HG02970 (cell line): ENCODE data around the gene DSCAML1.

Source experiments
- ATAC-seq: cut with Tn5 transposase; IDR thresholded peaks from one replicate; pipeline ENCODE4 v1.9.1; 2021; ENCODE audit warnings: mild to moderate bottlenecking, moderate library complexity, moderate number of reproducible peaks; ENCODE audit not compliant: unreplicated experiment, low FRiP score

Gene DSCAML1

DNA sequence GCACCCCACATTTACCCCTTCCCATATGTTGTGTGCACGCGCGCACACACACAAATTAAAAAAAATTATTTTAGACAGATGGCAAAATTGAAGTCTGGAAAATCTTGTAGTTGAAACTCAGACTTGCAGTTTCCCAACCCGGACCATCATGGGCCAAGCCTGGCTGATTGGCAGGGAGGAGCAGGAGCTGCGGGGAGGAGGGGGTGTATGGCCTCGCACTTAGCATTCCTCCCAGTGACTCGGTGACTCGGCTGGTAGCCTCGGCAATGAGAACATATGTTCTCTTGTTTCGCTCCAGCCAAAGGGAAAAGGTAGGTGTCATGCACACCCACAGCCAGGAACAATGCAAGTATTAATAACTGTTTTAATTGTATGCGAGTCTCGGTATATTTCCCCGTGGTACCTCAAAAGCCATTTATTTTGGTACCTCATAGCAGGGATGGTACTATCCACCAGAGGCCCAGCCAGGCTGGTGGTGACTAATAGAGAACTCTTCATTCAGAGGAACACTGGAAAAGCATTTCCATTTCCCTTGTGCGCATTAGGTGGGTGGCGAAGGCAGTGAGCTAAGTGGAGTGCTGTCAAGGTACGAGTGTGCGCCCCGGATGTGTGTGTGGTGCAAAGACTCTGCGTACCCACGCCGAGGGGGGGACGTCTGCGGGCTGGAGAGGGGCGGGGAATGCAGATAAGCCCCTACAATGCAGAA lies 92.5 kb downstream of the DSCAML1 start:
- ATAC-seq: no peak

- ATAC-seq: no peak
These were observed 93.9 kb downstream of the DSCAML1 start for GRCh38 chr11:117702946-117703598.

GRCh38 chr11:117701781-117702180 lies 95.2 kb downstream of the DSCAML1 start:
- ATAC-seq: no peak

DNA sequence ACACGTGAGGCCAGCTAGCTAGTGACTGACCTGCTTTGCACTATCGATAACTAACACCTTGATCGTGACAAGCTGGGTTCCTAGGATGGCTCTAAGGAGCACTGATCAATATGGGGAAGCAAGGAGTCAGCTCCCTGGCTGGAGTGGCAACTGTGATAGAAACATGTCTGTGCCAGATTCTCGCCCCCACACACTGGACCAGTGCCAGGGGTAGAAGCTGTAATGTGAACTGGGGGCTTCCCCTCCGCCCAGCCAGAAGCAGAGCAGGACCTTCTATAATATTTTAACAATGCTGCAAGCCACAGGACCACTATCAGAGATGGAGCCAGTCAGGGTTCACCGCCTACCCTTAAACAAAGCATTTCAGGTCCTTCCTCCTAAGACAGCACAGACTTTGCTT lies 96.5 kb downstream of the DSCAML1 start:
- no peak for ATAC-seq

DNA sequence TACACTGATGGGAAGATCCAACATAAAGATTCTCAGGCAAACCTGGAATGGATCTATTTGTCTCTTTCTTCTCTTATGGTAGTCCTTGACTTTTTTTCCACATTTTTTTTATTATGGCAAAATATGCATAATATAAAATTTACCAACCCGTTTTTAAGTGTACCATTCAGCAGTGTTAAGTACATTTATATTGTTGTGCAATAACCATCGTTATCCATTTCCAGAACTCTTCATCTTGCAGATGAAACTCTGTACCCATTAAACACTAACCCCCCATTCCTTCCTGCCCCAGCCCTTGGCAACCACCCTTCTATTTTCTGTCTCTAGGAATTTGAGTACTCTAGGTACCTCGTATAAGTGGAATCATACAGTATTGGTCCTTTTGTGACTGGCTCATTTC lies 99.7 kb downstream of the DSCAML1 start:
- no peak for ATAC-seq

DNA sequence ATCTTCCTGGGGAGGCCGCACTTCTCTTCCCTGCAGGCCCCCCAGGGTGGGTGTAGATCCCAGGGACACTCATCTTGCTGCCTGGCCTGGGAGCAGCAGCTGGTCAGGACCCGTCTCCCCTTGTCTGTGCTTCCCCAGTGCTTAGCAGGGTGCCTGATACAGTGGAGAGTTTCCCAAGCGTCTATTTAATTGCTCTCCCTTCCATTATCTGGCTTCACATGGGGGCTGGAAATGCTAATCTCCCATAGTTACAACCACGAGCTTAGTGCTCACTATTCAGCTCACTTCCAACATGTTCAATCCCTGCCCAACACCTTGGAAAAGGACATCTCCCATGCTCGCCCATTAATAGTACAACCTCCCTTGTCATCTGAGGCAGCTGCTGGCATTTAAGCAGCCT lies 100.5 kb downstream of the DSCAML1 start:
- no peak for ATAC-seq

GRCh38 chr11:117693344-117693743 lies 103.7 kb downstream of the DSCAML1 start:
- ATAC-seq: no peak

DNA sequence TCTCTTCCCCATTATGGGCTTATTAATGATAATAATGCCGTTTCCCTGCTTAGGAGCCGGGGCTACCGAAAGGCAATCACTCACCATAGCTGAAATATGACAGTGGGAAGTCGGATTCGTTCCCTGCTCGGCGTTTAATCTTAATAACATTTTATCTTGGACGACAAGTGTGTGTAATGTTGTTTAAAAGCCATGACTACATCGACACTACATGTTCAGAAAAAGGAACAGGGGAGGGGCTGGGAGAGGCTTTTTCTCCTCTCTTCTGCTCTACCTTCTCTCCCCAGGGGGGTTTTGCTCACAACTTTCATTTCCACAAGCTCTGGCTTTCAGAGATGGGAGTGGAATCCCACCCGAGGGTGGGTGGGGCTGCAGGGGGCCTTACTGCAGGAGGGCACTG lies 105.5 kb downstream of the DSCAML1 start:
- no peak for ATAC-seq

GRCh38 chr11:117691218-117691514 lies 105.8 kb downstream of the DSCAML1 start:
- no peak for ATAC-seq

- ATAC-seq: no peak
These were observed 106.4 kb downstream of the DSCAML1 start for GRCh38 chr11:117690484-117691217.

GRCh38 chr11:117688255-117688797 lies 108.7 kb downstream of the DSCAML1 start:
- ATAC-seq: no peak

- no peak for ATAC-seq
These were observed 109.2 kb downstream of the DSCAML1 start for GRCh38 chr11:117687776-117688175.

GRCh38 chr11:117686711-117687110 lies 110.3 kb downstream of the DSCAML1 start:
- no peak for ATAC-seq

DNA sequence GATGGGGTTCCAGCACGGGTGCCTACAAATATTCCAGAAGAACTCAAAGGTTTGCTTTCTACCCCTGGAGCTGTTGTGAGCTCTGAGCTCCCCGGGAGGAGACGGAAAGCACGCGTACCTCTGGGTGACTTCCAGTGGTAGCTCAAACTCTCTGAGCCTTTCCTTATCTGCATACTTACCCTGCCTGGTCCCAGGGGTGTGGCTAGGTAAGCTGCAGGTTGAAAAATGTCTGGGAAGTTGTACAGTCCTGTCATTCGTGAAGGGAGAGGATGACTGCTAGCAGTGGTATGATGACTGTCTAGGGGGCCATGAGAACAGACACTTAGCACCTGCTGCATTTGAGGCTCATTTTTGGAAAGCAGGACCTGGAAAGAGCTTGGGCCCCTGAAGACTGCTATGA lies 111.5 kb downstream of the DSCAML1 start:
- ATAC-seq: no peak

- no peak for ATAC-seq
These were observed 112.3 kb downstream of the DSCAML1 start for GRCh38 chr11:117684731-117685130.

- no peak for ATAC-seq
These were observed 112.9 kb downstream of the DSCAML1 start for GRCh38 chr11:117684111-117684510.

GRCh38 chr11:117681438-117681837 lies 115.6 kb downstream of the DSCAML1 start:
- ATAC-seq: no peak

DNA sequence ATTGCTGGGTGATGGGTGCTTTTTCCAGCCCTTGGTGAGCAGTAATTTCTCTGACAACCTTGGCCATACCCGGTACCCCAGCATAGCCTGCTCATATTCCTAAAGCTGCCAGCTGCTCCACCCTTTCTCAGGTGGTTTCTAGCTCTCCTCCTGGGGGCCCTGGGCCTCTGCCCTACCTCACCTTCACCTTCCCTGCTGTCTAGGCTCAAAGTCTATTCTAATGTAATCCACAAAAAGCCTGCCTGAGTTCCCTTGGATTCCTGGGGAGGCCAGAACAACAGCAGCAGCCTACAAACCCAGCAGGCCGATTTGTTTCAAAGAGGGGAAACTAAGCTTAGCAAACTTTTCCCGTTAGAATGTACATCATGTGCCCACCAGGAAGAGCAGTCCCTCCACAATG lies 117.6 kb downstream of the DSCAML1 start:
- no peak for ATAC-seq

- no peak for ATAC-seq
These were observed 118.2 kb downstream of the DSCAML1 start for GRCh38 chr11:117678658-117679406.

DNA sequence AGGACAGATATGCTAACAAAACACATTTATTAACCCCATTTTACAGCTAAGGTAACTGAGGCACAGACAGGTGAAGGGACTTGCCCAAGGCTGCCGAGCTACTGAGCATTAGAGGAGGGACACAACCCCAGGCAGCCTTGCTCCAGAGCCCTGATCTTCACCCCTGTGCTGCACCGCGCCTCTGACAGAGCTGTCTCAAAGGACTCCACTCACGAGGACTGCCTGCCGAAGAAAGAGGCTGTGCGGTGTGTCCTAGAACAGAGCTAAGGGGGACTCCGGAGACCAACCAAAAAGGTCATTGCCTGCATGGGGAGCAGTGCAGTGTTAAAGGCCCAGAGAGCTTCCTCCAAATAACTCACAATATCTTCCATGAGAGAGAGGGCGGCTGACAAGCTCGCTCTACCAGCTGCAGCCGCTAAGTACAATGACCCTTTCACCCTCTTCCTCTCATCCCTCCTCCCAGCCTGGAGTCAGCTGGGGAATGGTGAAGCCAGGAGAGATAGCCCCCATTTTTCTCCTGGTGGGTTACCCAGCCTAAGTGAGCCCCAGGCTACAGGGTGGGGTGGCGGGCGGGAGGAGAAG lies 119.2 kb downstream of the DSCAML1 start:
- no peak for ATAC-seq
